Thyroid gland (tissue), 4 donors: Measurements from ENCODE around the gene PIK3CG.

ENCODE experiments used
- POLR2A ChIP-seq, 2 donors: fragments of 450-650 bp; IDR thresholded peaks; one replicate each; pipeline ENCODE4 v1.6.1; 2017; ENCODE audit warnings: antibody characterized with exemption in 2 of 2, mild to moderate bottlenecking in 2 of 2, moderate library complexity in 1 of 2
- TF ChIP-seq, protein P1 (sequence below), 6 experiments: fragments of 200-600 bp in 3 of 6; fragments of 450-650 bp in 3 of 6; sonication (generic) in 3 of 6; IDR thresholded peaks; one replicate each; pipeline ENCODE4 v1.5.1; 2016 to 2019; ENCODE audit warnings: antibody characterized with exemption in 6 of 6, mild to moderate bottlenecking in 2 of 6, inconsistent platforms in 1 of 6, moderate library complexity in 1 of 6

GRCh38 chr7:106916679-106917078 is 51.6 kb downstream of the PIK3CG start:
- no peak for TF ChIP-seq POLR2A (IDR thresholded peaks at IDR 0.05)
- TF ChIP-seq, protein P1, sequence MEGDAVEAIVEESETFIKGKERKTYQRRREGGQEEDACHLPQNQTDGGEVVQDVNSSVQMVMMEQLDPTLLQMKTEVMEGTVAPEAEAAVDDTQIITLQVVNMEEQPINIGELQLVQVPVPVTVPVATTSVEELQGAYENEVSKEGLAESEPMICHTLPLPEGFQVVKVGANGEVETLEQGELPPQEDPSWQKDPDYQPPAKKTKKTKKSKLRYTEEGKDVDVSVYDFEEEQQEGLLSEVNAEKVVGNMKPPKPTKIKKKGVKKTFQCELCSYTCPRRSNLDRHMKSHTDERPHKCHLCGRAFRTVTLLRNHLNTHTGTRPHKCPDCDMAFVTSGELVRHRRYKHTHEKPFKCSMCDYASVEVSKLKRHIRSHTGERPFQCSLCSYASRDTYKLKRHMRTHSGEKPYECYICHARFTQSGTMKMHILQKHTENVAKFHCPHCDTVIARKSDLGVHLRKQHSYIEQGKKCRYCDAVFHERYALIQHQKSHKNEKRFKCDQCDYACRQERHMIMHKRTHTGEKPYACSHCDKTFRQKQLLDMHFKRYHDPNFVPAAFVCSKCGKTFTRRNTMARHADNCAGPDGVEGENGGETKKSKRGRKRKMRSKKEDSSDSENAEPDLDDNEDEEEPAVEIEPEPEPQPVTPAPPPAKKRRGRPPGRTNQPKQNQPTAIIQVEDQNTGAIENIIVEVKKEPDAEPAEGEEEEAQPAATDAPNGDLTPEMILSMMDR (IDR thresholded peaks at IDR 0.05), result no peak
